Fibroblast of mammary gland (primary cell): ENCODE results near the gene SLC6A15.

ENCODE experiments used
- DNase-seq: peaks from one replicate; pipeline ENCODE4 v3.0.0-alpha.2; 2010; ENCODE audit warnings: low read depth
- H3K4me3 ChIP-seq: 2 replicates; pipeline ENCODE4 v1.5.1; 2011; ENCODE audit warnings: low read depth, mild to moderate bottlenecking, low read length, moderate library complexity; ENCODE audit not compliant: control insufficient read depth
- CTCF ChIP-seq: conservative IDR thresholded peaks from 2 replicates; pipeline ENCODE4 v1.5.1; 2011; ENCODE audit warnings: low read depth, low read length, inconsistent platforms; ENCODE audit not compliant: control insufficient read depth, insufficient read depth

The SLC6A15 gene

GRCh38 chr12:84911271-84912197 is 1.1 kb downstream of the SLC6A15 start:
- no peak for TF ChIP-seq CTCF
- peak; percentile 88 for DNase-seq

GRCh38 chr12:84910549-84911241 is 1.9 kb downstream of the SLC6A15 start:
- peak; percentile 58 for DNase-seq
- peak overlapping the region; percentile 86 for H3K4me3 ChIP-seq
- no peak for TF ChIP-seq CTCF

More at GRCh38 chr12:84911271-84912197, 1.1 kb downstream of the SLC6A15 start:
- peak overlapping the region; percentile 86 for H3K4me3 ChIP-seq

DNA sequence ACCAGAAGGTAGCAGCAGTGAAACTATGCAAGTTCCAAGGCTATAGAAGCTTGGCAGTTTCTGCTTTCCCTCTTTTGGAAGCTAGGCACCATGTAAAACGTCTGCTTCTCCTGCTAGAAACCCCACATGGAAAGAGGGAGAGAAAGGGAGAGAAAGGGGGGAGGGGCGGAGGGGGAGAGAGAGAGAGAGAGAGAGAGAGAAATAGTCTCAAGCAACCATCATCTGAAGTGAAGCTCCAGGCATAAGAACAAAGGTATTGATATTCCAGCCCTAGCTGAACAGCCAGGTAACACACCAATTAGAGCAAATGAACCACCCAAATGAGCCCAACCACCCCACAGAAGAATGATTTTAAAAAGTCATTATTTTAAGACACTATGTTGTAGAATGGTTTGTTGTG is 8.5 kb downstream of the SLC6A15 start:
- DNase-seq = no peak
- TF ChIP-seq CTCF = no peak
- no peak overlapping the region for H3K4me3 ChIP-seq

GRCh38 chr12:84891106-84891838 is 21.3 kb downstream of the SLC6A15 start:
- DNase-seq = peak; percentile 4
- no peak overlapping the region for H3K4me3 ChIP-seq
- no peak for TF ChIP-seq CTCF

- TF ChIP-seq CTCF = no peak
- no peak for DNase-seq
- no peak overlapping the region for H3K4me3 ChIP-seq
Measured at GRCh38 chr12:84889818-84890217, 22.8 kb downstream of the SLC6A15 start.

- TF ChIP-seq CTCF = no peak
- no peak overlapping the region for H3K4me3 ChIP-seq
- DNase-seq = no peak
Measured at GRCh38 chr12:84888861-84889260, 23.7 kb downstream of the SLC6A15 start.
